ENCODE results near the gene IL1RAPL2. TPM values are rescaled to one million over a fixed set of nuclear protein-coding genes. Genes with fewer than 3 reads are reported as not detected.

The IL1RAPL2 gene
- total RNA-seq, 4 donors from 2014 or later: not detected

DNA sequence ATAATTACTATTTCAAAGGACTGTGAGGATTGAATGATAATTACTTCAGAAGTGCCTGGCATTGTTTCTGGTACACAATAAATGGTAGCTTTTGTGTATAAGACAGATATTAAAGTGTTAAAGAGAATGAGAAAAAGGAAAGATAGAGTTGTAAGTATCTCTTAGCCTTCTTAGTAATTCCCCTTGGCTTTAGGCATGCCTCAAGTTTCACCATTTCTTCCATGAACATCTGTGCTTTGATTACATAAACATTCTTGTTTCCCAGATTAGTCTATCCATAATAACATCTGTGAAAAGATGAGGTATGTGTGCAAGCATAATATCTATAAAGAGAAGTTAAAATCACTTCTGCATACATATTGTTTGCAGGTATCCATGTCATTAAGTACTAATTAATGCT is 885.4 kb downstream of the IL1RAPL2 start:
- H3K27ac ChIP-seq: no peak overlapping the region
- no peaks in the 10 kb centered on the region for H3K4me1 ChIP-seq
- DNase-seq: no peak
- H3K36me3 ChIP-seq: no peaks in the 10 kb centered on the region
- no peaks in the 10 kb centered on the region for H3K27me3 ChIP-seq
- intact Hi-C loops (cut with DNase I; ENCODE audit: low total_unique reads): no loop called here
- H3K4me3 ChIP-seq: no peak overlapping the region
- in situ Hi-C loops (cut with MboI; ENCODE audit: low sequenced_read_pairs in 4 of 4): no loop called here
- H3K9me3 ChIP-seq: no peaks in the 10 kb centered on the region
- ATAC-seq: no peak
- TF ChIP-seq POLR2A (IDR thresholded peaks at IDR 0.05): no peak
- TF ChIP-seq, protein P1, sequence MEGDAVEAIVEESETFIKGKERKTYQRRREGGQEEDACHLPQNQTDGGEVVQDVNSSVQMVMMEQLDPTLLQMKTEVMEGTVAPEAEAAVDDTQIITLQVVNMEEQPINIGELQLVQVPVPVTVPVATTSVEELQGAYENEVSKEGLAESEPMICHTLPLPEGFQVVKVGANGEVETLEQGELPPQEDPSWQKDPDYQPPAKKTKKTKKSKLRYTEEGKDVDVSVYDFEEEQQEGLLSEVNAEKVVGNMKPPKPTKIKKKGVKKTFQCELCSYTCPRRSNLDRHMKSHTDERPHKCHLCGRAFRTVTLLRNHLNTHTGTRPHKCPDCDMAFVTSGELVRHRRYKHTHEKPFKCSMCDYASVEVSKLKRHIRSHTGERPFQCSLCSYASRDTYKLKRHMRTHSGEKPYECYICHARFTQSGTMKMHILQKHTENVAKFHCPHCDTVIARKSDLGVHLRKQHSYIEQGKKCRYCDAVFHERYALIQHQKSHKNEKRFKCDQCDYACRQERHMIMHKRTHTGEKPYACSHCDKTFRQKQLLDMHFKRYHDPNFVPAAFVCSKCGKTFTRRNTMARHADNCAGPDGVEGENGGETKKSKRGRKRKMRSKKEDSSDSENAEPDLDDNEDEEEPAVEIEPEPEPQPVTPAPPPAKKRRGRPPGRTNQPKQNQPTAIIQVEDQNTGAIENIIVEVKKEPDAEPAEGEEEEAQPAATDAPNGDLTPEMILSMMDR (IDR thresholded peaks at IDR 0.05 in 4 of 5, conservative IDR thresholded peaks at IDR 0.05 in 1 of 5): no peak

DNA sequence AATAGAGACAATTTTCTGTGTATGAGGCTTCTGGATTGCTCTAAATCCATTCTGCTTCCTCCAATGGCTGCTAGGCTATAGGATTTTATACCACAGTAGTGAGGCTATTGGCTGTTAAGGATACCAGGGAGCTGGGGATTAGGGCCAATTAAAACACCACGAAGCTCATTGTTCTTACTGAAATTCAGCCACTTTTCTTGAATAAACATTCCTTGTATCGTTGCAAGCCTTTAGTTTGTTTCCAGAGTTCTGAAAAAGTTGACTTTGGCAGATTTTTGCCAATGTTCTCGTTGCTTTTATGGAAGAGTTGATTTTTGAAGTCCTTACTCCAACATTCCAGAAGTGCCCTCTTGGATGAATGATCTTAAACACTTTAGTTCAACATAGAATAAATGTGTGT is 892.8 kb downstream of the IL1RAPL2 start:
- ATAC-seq (no peak), DNase-seq (no peak)
- no peak overlapping the region for H3K27ac ChIP-seq
- in situ Hi-C loops (cut with MboI; ENCODE audit: low sequenced_read_pairs in 4 of 4): no loop called here
- H3K9me3 ChIP-seq: no peaks in the 10 kb centered on the region
- no peak overlapping the region for H3K4me3 ChIP-seq
- intact Hi-C loops (cut with DNase I; ENCODE audit: low total_unique reads): no loop called here
- TF ChIP-seq, protein P1 (IDR thresholded peaks at IDR 0.05 in 4 of 5, conservative IDR thresholded peaks at IDR 0.05 in 1 of 5): no peak
- no peak for TF ChIP-seq POLR2A (IDR thresholded peaks at IDR 0.05)
- no peaks in the 10 kb centered on the region for H3K4me1 ChIP-seq
- no peaks in the 10 kb centered on the region for H3K36me3 ChIP-seq
- H3K27me3 ChIP-seq: no peaks in the 10 kb centered on the region

DNA sequence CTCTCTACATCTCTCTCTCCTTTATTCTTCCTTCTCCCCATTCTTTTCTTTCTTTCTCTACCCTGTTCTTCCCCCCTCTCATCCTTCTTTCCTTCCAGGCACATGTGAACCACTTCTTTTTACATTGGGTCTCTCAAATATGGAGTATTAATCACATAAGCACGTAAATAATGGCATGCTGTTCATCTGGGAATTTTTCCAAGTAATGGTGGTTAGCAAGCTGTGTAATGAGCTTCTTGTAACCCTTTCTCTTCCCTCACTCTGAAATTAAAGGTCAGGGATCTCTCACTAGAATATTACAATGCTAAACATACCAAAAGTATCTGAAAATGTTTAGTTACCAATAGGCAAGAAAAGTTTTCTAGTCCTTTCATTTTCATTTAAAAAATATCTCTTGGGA is 894.4 kb downstream of the IL1RAPL2 start:
- no peaks in the 10 kb centered on the region for H3K27me3 ChIP-seq
- ATAC-seq (no peak), DNase-seq (no peak)
- intact Hi-C loops (cut with DNase I; ENCODE audit: low total_unique reads): no loop called here
- H3K36me3 ChIP-seq: no peaks in the 10 kb centered on the region
- H3K4me1 ChIP-seq: no peaks in the 10 kb centered on the region
- H3K9me3 ChIP-seq: no peaks in the 10 kb centered on the region
- no peak overlapping the region for H3K4me3 ChIP-seq
- no peak for TF ChIP-seq POLR2A (IDR thresholded peaks at IDR 0.05)
- TF ChIP-seq, protein P1 (IDR thresholded peaks at IDR 0.05 in 4 of 5, conservative IDR thresholded peaks at IDR 0.05 in 1 of 5): no peak
- in situ Hi-C loops (cut with MboI; ENCODE audit: low sequenced_read_pairs in 4 of 4): no loop called here
- H3K27ac ChIP-seq: no peak overlapping the region

DNA sequence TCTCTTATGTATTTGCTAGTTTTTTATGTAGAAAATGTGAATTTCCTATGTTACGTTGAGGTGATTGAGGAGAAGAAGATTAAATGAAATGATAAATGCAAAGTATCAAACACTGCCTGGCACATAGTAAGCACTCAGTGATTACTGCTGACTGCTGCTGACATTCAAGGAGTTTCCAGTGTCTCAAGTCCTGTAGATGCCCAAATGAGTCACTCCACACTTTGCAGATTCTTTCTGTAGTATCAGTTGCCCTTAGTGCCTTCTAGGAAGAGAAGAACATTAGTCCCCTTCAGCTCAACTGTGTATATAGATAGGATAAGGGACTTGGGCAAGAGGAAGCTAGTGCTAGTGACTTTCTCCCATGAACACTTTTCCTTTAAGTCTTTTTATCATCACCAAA is 895.0 kb downstream of the IL1RAPL2 start:
- Histone ChIP-seq H3K4me1 (no peaks in the 10 kb centered on the region), H3K9me3 (no peaks in the 10 kb centered on the region), H3K36me3 (no peaks in the 10 kb centered on the region), H3K27ac (no peak overlapping the region), H3K27me3 (no peaks in the 10 kb centered on the region), H3K4me3 (no peak overlapping the region)
- ATAC-seq: no peak
- no peak for DNase-seq
- in situ Hi-C loops (cut with MboI; ENCODE audit: low sequenced_read_pairs in 4 of 4) (no loop called here), intact Hi-C loops (cut with DNase I; ENCODE audit: low total_unique reads) (no loop called here)
- TF ChIP-seq POLR2A (IDR thresholded peaks at IDR 0.05): no peak
- TF ChIP-seq, protein P1 (IDR thresholded peaks at IDR 0.05 in 4 of 5, conservative IDR thresholded peaks at IDR 0.05 in 1 of 5): no peak

DNA sequence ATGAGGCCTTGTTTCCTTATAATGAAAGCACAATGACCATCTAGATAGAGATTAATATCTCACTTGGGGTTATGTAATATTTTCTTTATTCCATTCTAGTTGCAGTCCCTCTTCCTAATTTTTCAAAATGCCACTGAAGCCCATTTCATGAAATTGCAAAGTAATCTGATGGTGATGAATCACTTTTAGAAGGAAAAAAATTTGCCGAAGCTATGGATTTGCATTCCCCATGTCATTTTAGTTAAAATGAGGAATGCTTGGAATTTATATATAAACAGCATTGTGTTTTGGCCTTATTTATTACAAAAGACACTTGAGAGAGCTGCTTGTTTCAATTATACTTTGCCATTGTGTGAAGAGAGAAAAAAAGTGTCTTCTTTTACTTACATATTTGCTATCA is 896.2 kb downstream of the IL1RAPL2 start:
- TF ChIP-seq, protein P1 (IDR thresholded peaks at IDR 0.05 in 4 of 5, conservative IDR thresholded peaks at IDR 0.05 in 1 of 5): no peak
- no peak for TF ChIP-seq POLR2A (IDR thresholded peaks at IDR 0.05)
- Histone ChIP-seq H3K9me3 (no peaks in the 10 kb centered on the region), H3K4me3 (no peak overlapping the region), H3K27ac (no peak overlapping the region), H3K36me3 (no peaks in the 10 kb centered on the region), H3K27me3 (no peaks in the 10 kb centered on the region), H3K4me1 (no peaks in the 10 kb centered on the region)
- DNase-seq (no peak), ATAC-seq (no peak)
- in situ Hi-C loops (cut with MboI; ENCODE audit: low sequenced_read_pairs in 4 of 4) (no loop called here), intact Hi-C loops (cut with DNase I; ENCODE audit: low total_unique reads) (no loop called here)
